ENCODE results near the gene ABCA6.
"Not testable (repeated sequence)": the region's sequence is repeated elsewhere in the genome, so short reads cannot be mapped to it uniquely, and the experiment has no call there.

ABCA6 gene

GRCh38 chr17:69142175-69142802, 594 bp upstream of the ABCA6 start:
- no peak for DNase-seq

GRCh38 chr17:69134112-69134511, 7.6 kb downstream of the ABCA6 start:
- no peak for DNase-seq

GRCh38 chr17:69130627-69131296, 10.9 kb downstream of the ABCA6 start:
- DNase-seq: no peak

- DNase-seq: no peak
Observed at GRCh38 chr17:69123626-69124025, 18.1 kb downstream of the ABCA6 start.

GRCh38 chr17:69122065-69122464, 19.6 kb downstream of the ABCA6 start:
- no peak for DNase-seq

GRCh38 chr17:69117855-69118784, 23.6 kb downstream of the ABCA6 start:
- DNase-seq: no peak

GRCh38 chr17:69111794-69112193, 29.9 kb downstream of the ABCA6 start:
- DNase-seq: no peak

- no peak for DNase-seq
Observed at GRCh38 chr17:69105907-69106730, 35.6 kb downstream of the ABCA6 start.

GRCh38 chr17:69103557-69104233, 38.0 kb downstream of the ABCA6 start:
- no peak for DNase-seq

GRCh38 chr17:69098625-69099024, 43.1 kb downstream of the ABCA6 start:
- no peak for DNase-seq

GRCh38 chr17:69096541-69096940, 45.2 kb downstream of the ABCA6 start:
- DNase-seq: no peak

GRCh38 chr17:69093995-69094394, 47.7 kb downstream of the ABCA6 start:
- DNase-seq: no peak

GRCh38 chr17:69093279-69093789, 48.4 kb downstream of the ABCA6 start:
- no peak for DNase-seq

GRCh38 chr17:69090365-69090764, 51.3 kb downstream of the ABCA6 start:
- DNase-seq: no peak

GRCh38 chr17:69088643-69089200, 53.0 kb downstream of the ABCA6 start:
- no peak for DNase-seq

- DNase-seq: no peak
Observed at GRCh38 chr17:69086641-69087040, 55.1 kb downstream of the ABCA6 start.

GRCh38 chr17:69084911-69085310, 56.8 kb downstream of the ABCA6 start:
- DNase-seq: no peak

- no peak for DNase-seq
Observed at GRCh38 chr17:69082696-69083095, 59.0 kb downstream of the ABCA6 start.

GRCh38 chr17:69078864-69079263, 62.8 kb downstream of the ABCA6 start:
- DNase-seq: no peak

- no peak for DNase-seq
Observed at GRCh38 chr17:69075823-69076222, 65.9 kb downstream of the ABCA6 start.

GRCh38 chr17:69073392-69073791, 68.3 kb downstream of the ABCA6 start:
- not testable (repeated sequence) for DNase-seq
